ENCODE results near the gene FILIP1. TPM values are rescaled to one million over a fixed set of nuclear protein-coding genes. Genes with fewer than 3 reads are reported as not detected.

FILIP1 gene
- total RNA-seq, 1 donor from 2014 or later: 3.2 TPM

DNA sequence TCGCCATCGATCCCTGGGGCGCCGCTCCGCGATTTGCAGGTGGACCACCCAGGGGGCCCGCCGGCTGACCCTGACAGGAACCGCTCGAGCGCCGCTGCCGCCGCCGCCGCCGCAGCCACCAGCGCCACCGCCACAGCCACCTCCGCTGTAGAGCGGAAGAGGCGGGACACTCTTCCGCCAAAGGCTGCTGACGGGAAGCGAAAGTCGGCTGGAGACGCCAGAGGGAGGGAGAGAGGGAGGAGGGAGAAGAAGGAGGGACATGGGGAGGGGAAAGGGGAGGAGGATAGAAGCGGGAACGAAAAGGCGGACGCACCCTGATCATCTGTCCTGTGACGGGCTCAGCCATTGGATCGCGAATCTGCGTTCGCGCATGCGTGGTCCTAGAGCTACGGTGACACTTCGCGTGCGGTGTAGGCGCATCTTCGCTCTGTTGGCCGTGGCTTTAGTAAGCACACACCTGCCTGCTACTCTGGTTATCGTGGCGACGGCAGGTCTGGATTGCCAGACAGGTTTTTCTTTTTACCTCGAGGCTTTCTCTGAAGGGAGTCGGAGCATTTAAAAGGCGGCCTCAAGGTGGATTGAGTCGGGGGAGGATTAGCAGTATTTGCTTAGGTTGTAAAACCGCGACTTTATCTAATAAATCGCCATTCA lies 208.8 kb downstream of the FILIP1 start, which contains the start of gene TMEM30A:
Gene TMEM30A (minus strand): TSS at position 161 of the 651 bp plus-strand sequence. CDS start 154 bp downstream, at position 7.
- DNase-seq (ENCODE audit: extremely low spot score in 2 of 2): peak; percentile 98 to 99
- Histone ChIP-seq H3K36me3 (no peaks in the 10 kb centered on the region), H3K27ac (peak within 1 kb of the TSS; percentile 72), H3K9me3 (no peaks in the 10 kb centered on the region), H3K27me3 (no peaks in the 10 kb centered on the region), H3K4me1 (peaks cover 55% of the 10 kb centered on the region), H3K4me3 (peak within 1 kb of the TSS; percentile 60 to 80)
- TF ChIP-seq POLR2AphosphoS5 (IDR thresholded peaks at IDR 0.05; ENCODE audit: insufficient read depth in 1 of 2, low read depth in 1 of 2) (peak; percentile 89 to 96), CTCF (IDR thresholded peaks at IDR 0.05) (no peak), POLR2A (IDR thresholded peaks at IDR 0.05) (peak; percentile 18 to 81)
- intact Hi-C loops (cut with DNase I): no loop called here

- DNase-seq (ENCODE audit: extremely low spot score in 2 of 2): no peak
- Histone ChIP-seq H3K9me3 (no peaks in the 10 kb centered on the region), H3K36me3 (no peaks in the 10 kb centered on the region), H3K27ac (peak overlapping the region; percentile 72), H3K4me1 (peaks cover 62% of the 10 kb centered on the region), H3K4me3 (peak overlapping the region; percentile 60 to 80), H3K27me3 (no peaks in the 10 kb centered on the region)
- intact Hi-C loops (cut with DNase I): no loop called here
- TF ChIP-seq POLR2AphosphoS5 (IDR thresholded peaks at IDR 0.05; ENCODE audit: insufficient read depth in 1 of 2, low read depth in 1 of 2) (no peak), POLR2A (IDR thresholded peaks at IDR 0.05) (no peak), CTCF (IDR thresholded peaks at IDR 0.05) (no peak)
Measured at GRCh38 chr6:75283907-75284631, 209.5 kb downstream of the FILIP1 start.

DNA sequence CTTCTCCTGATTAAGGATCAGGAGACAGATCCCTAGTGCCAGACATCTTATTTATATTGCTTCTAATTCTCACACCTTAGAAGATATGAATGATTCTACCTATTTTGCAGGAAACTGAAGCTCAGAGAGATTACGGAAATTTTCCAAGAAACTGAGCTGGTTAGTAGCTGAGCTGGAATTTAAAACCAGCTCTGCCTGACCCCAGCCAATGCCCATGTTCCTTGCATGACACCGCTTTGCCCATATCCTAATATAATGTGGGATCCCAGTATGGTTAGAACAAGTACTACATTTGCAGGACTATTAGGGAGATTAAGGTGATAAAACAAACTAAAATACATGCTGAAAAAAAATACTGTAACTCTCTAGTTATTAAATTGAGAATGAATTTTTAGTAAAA lies 210.9 kb downstream of the FILIP1 start:
- Histone ChIP-seq H3K27me3 (no peaks in the 10 kb centered on the region), H3K9me3 (no peaks in the 10 kb centered on the region), H3K4me1 (peaks cover 74% of the 10 kb centered on the region), H3K4me3 (peak overlapping the region; percentile 20 to 60), H3K27ac (no peak overlapping the region), H3K36me3 (no peaks in the 10 kb centered on the region)
- no peak for DNase-seq (ENCODE audit: extremely low spot score in 2 of 2)
- TF ChIP-seq CTCF (IDR thresholded peaks at IDR 0.05) (no peak), POLR2AphosphoS5 (IDR thresholded peaks at IDR 0.05; ENCODE audit: insufficient read depth in 1 of 2, low read depth in 1 of 2) (no peak), POLR2A (IDR thresholded peaks at IDR 0.05) (no peak)
- intact Hi-C loops (cut with DNase I): no loop called here

- TF ChIP-seq POLR2A (IDR thresholded peaks at IDR 0.05) (no peak), CTCF (IDR thresholded peaks at IDR 0.05) (no peak), POLR2AphosphoS5 (IDR thresholded peaks at IDR 0.05; ENCODE audit: insufficient read depth in 1 of 2, low read depth in 1 of 2) (no peak)
- no peak overlapping the region for H3K27ac ChIP-seq
- H3K4me1 ChIP-seq: peaks cover 77% of the 10 kb centered on the region
- intact Hi-C loops (cut with DNase I): no loop called here
- no peak overlapping the region for H3K4me3 ChIP-seq
- H3K36me3 ChIP-seq: no peaks in the 10 kb centered on the region
- no peaks in the 10 kb centered on the region for H3K9me3 ChIP-seq
- H3K27me3 ChIP-seq: no peaks in the 10 kb centered on the region
- DNase-seq (ENCODE audit: extremely low spot score in 2 of 2): no peak
Measured at GRCh38 chr6:75281653-75282052, 211.9 kb downstream of the FILIP1 start.
